HepG2 (cell line): ENCODE measurements around the gene CELSR3. TPM values are rescaled to one million over a fixed set of nuclear protein-coding genes. Genes with fewer than 3 reads are reported as not detected.
A peak's percentile ranks its signal among the peaks of the same experiment; 100 is the strongest.

ENCODE experiments used
- CHD2 ChIP-seq: IDR thresholded peaks from 2 replicates; pipeline ENCODE4 v1.6.1; 2011; ENCODE audit warnings: low read depth, low read length, improper control_type of control experiment
- CREB3 ChIP-seq: sonication (generic); formaldehyde crosslinking; IDR thresholded peaks from 2 replicates; pipeline ENCODE4 v1.5.0; 2020; ENCODE audit warnings: missing genetic modification reagents
- KIAA2018 ChIP-seq: sonication (generic); formaldehyde crosslinking; IDR thresholded peaks from 2 replicates; pipeline ENCODE4 v1.5.0; 2020; ENCODE audit warnings: mild to moderate bottlenecking, missing genetic modification reagents, borderline replicate concordance
- NR2F2 ChIP-seq: IDR thresholded peaks from 2 replicates; pipeline ENCODE4 v1.6.1; 2012; ENCODE audit warnings: low read depth, inconsistent platforms, borderline replicate concordance
- USF2 ChIP-seq, 2 experiments: sonication (generic) in 1 of 2; formaldehyde crosslinking in 1 of 2; IDR thresholded peaks; 2 replicates each; pipeline versions ENCODE4 v1.5.1 to v1.6.1; 2011 to 2020; ENCODE audit warnings: borderline replicate concordance in 1 of 2, low read depth in 1 of 2, low read length in 1 of 2, mild to moderate bottlenecking in 1 of 2, missing genetic modification reagents in 1 of 2, moderate library complexity in 1 of 2
- YY1 ChIP-seq: IDR thresholded peaks from 2 replicates; pipeline ENCODE4 v1.6.1; 2011; ENCODE audit warnings: low read length, low read depth, moderate library complexity, mild to moderate bottlenecking; ENCODE audit not compliant: insufficient read depth, insufficient replicate concordance
- ZFP91 ChIP-seq: sonication (generic); formaldehyde crosslinking; IDR thresholded peaks from 2 replicates; pipeline ENCODE4 v1.9.0; 2022; ENCODE audit warnings: missing genetic modification reagents, mild to moderate bottlenecking, borderline replicate concordance
- ZMYM4 ChIP-seq: sonication (generic); formaldehyde crosslinking; IDR thresholded peaks from 2 replicates; pipeline ENCODE4 v1.8.1; 2023; ENCODE audit warnings: mild to moderate bottlenecking, missing genetic modification reagents
- ZNF414 ChIP-seq: sonication (generic); formaldehyde crosslinking; IDR thresholded peaks from 2 replicates; pipeline ENCODE4 v1.5.0; 2020; ENCODE audit warnings: missing genetic modification reagents
- ZNF557 ChIP-seq: sonication (generic); formaldehyde crosslinking; IDR thresholded peaks from 2 replicates; pipeline ENCODE4 v1.4.0; 2020; ENCODE audit warnings: missing genetic modification reagents
- ZNF639 ChIP-seq: conservative IDR thresholded peaks from 2 replicates; pipeline ENCODE4 v1.6.1; 2018; ENCODE audit warnings: missing genetic modification reagents
- polyA plus RNA-seq, 8 experiments: library from polyadenylated mRNA; depleted of rRNA in 3 of 8; stranded (reverse) in 7 of 8; unstranded in 1 of 8; fragments of >200 nt; fragmentation: Illumina TruSeq in 4 of 8; extraction: Trizol in 4 of 8; gene quantifications; 2 replicates each; pipeline versions ENCODE4 v1.2.1 to v1.2.3, GENCODE V29; 2011 to 2016; ENCODE audit warnings: low read depth in 4 of 8, missing spikeins in 1 of 8, mixed read lengths in 1 of 8; ENCODE audit not compliant: insufficient read depth in 1 of 8
- total RNA-seq, 5 experiments: library from RNA; depleted of rRNA; stranded (reverse); fragments of >200 nt; fragmentation: Illumina TruSeq; extraction: Trizol; gene quantifications; 2 replicates each; pipeline ENCODE4 v1.2.3, GENCODE V29; 2016; ENCODE audit warnings: low read depth in 1 of 5

The CELSR3 gene
- total and polyA plus RNA-seq, 2 of the 13 experiments (the other 11 are each of a cell fraction or from before 2014, with no cell fraction given): 5.4 to 6.7 TPM

- TF ChIP-seq KIAA2018 (CRISPR knock-in tag) (no peak), ZNF639 (CRISPR knock-in tag) (peak; percentile 60; the same call in 1 of the 2 replicates), ZNF414 (CRISPR knock-in tag) (no peak), ZMYM4 (CRISPR knock-in tag) (peak; percentile 43; the same call in 1 of the 2 replicates), CREB3 (CRISPR knock-in tag) (no peak), CHD2 (no peak), YY1 (peak; percentile 56), USF2 (IDR thresholded peaks at IDR 0.05; ENCODE audit: low read depth, low read length) (no peak), USF2 (CRISPR knock-in tag; IDR thresholded peaks at IDR 0.05; ENCODE audit: borderline replicate concordance) (no peak), ZNF557 (CRISPR knock-in tag) (peak; percentile 16; the same call in 1 of the 2 replicates), ZFP91 (CRISPR knock-in tag) (peak; percentile 74), NR2F2 (no peak; the same call in 1 of the 2 replicates)
Measured at GRCh38 chr3:48685603-48686511, 23.2 kb upstream of the CELSR3 start, which contains the start of gene NCKIPSD (continued).
